ENCODE measurements around the gene E2F6. TPM values are rescaled to one million over a fixed set of nuclear protein-coding genes. Genes with fewer than 3 reads are reported as not detected.

The E2F6 gene
- total and polyA plus RNA-seq, 2 donors (not counting 3 experiments of a cell fraction or from before 2014, with no cell fraction given) = 7.9 to 15.7 TPM

GRCh38 chr2:11500702-11501303 is 34.8 kb upstream of the E2F6 start:
- Histone ChIP-seq H2AFZ (ENCODE audit: low read depth, low read length) (no peak overlapping the region), H3K4me3 (replicated peaks in 1 of 3; ENCODE audit: insufficient read depth in 1 of 3, low read depth in 1 of 3, low read length in 3 of 3) (no peak overlapping the region), H3K9me1 (replicated peaks; ENCODE audit: control insufficient read depth, extremely low read depth, insufficient read depth, low read length) (no peaks in the 10 kb centered on the region), H3K9ac (replicated peaks; ENCODE audit: extremely low read depth, insufficient read depth, low read length) (no peak overlapping the region), H3K27me3 (ENCODE audit: control insufficient read depth in 2 of 2, insufficient read depth in 2 of 2, low read length in 2 of 2) (peaks cover 0 to 3% of the 10 kb centered on the region in 2 experiments), H3K4me1 (ENCODE audit: control insufficient read depth, extremely low read depth, insufficient read depth, low read length) (no peaks in the 10 kb centered on the region), H3K4me2 (ENCODE audit: insufficient read depth, low read length) (no peak overlapping the region), H3K9me3 (replicated peaks; ENCODE audit: control insufficient read depth, insufficient read depth, low read length) (no peaks in the 10 kb centered on the region), H4K20me1 (replicated peaks; ENCODE audit: control insufficient read depth, extremely low read depth, insufficient read depth, low read length) (no peaks in the 10 kb centered on the region), H3K36me3 (ENCODE audit: control insufficient read depth in 2 of 2, extremely low read depth in 1 of 2, insufficient read depth in 2 of 2, low read length in 2 of 2) (no peaks in the 10 kb centered on the region), H3K27ac (ENCODE audit: insufficient read depth, low read depth, low read length) (no peak overlapping the region), H3K79me2 (ENCODE audit: control insufficient read depth, insufficient read depth, low read length) (no peaks in the 10 kb centered on the region)
- DNase-seq (ENCODE audit: low read depth, low spot score) (no peak), FAIRE-seq (no peak)
- TF ChIP-seq POLR2AphosphoS5 (IDR thresholded peaks at IDR 0.05; ENCODE audit: insufficient read depth, low read depth, low read length) (no peak), EZH2 (IDR thresholded peaks at IDR 0.05; ENCODE audit: borderline replicate concordance, low read depth, low read length, severe bottlenecking) (no peak), GATA2 (IDR thresholded peaks at IDR 0.05; ENCODE audit: insufficient read depth, insufficient read length, low read depth, low read length) (no peak), POLR2A (IDR thresholded peaks at IDR 0.05; ENCODE audit: low read depth, low read length) (no peak), MYC (IDR thresholded peaks at IDR 0.05; ENCODE audit: low read depth, low read length) (no peak), MAX (IDR thresholded peaks at IDR 0.05; ENCODE audit: insufficient read depth, insufficient read length) (no peak)
- BruUV-seq (replicated peaks) = no TSS peak
- intact Hi-C loops (cut with micrococcal nuclease) (no loop called here), dilution Hi-C loops (cut with MboI; ENCODE audit: extremely low pct_ligation_motif_present, low sequenced_read_pairs) (no loop called here)
- ChIA-PET CTCF (interaction anchor here (0.9 to 1.2 kb wide), 3 partner anchors 10 to 83 kb away, joined by 3 to 6 read pairs (median 3); no protein-coding TSS in a partner anchor), POLR2A (no interaction called here)

GRCh38 chr2:11499081-11499743 is 33.3 kb upstream of the E2F6 start:
- no peaks in the 10 kb centered on the region for H3K4me1 ChIP-seq (ENCODE audit: control insufficient read depth, extremely low read depth, insufficient read depth, low read length)
- intact Hi-C loops (cut with micrococcal nuclease) = no loop called here
- no peak overlapping the region for H3K4me3 ChIP-seq (replicated peaks in 1 of 3; ENCODE audit: insufficient read depth in 1 of 3, low read depth in 1 of 3, low read length in 3 of 3)
- H3K9me3 ChIP-seq (replicated peaks; ENCODE audit: control insufficient read depth, insufficient read depth, low read length) = no peaks in the 10 kb centered on the region
- CTCF ChIA-PET = interaction anchor here (1.0 to 1.7 kb wide), 3 partner anchors 13 to 194 kb away, joined by 3 to 5 read pairs (median 4); no protein-coding TSS in a partner anchor
- DNase-seq (ENCODE audit: low read depth, low spot score) = no peak
- no peak overlapping the region for H3K27ac ChIP-seq (ENCODE audit: insufficient read depth, low read depth, low read length)
- H2AFZ ChIP-seq (ENCODE audit: low read depth, low read length) = no peak overlapping the region
- H3K9me1 ChIP-seq (replicated peaks; ENCODE audit: control insufficient read depth, extremely low read depth, insufficient read depth, low read length) = no peaks in the 10 kb centered on the region
- no TSS peak for BruUV-seq (replicated peaks)
- no peak overlapping the region for H3K9ac ChIP-seq (replicated peaks; ENCODE audit: extremely low read depth, insufficient read depth, low read length)
- dilution Hi-C loops (cut with MboI; ENCODE audit: extremely low pct_ligation_motif_present, low sequenced_read_pairs) = no loop called here
- POLR2A ChIA-PET = no interaction called here
- H3K36me3 ChIP-seq (ENCODE audit: control insufficient read depth in 2 of 2, extremely low read depth in 1 of 2, insufficient read depth in 2 of 2, low read length in 2 of 2) = no peaks in the 10 kb centered on the region
- TF ChIP-seq MAX (IDR thresholded peaks at IDR 0.05; ENCODE audit: insufficient read depth, insufficient read length) = no peak
- no peak for TF ChIP-seq POLR2AphosphoS5 (IDR thresholded peaks at IDR 0.05; ENCODE audit: insufficient read depth, low read depth, low read length)
- TF ChIP-seq MYC (IDR thresholded peaks at IDR 0.05; ENCODE audit: low read depth, low read length) = no peak
- TF ChIP-seq POLR2A (IDR thresholded peaks at IDR 0.05; ENCODE audit: low read depth, low read length) = no peak
- no peak for TF ChIP-seq GATA2 (IDR thresholded peaks at IDR 0.05; ENCODE audit: insufficient read depth, insufficient read length, low read depth, low read length)
- TF ChIP-seq CTCF (IDR thresholded peaks at IDR 0.05; ENCODE audit: extremely low read depth in 1 of 2, insufficient read depth in 1 of 2, low read depth in 1 of 2, low read length in 2 of 2) = no peak
- TF ChIP-seq EZH2 (IDR thresholded peaks at IDR 0.05; ENCODE audit: borderline replicate concordance, low read depth, low read length, severe bottlenecking) = no peak
- no peak for TF ChIP-seq FOS (IDR thresholded peaks at IDR 0.05; ENCODE audit: borderline replicate concordance, insufficient read depth, low read length)
- no peaks in the 10 kb centered on the region for H4K20me1 ChIP-seq (replicated peaks; ENCODE audit: control insufficient read depth, extremely low read depth, insufficient read depth, low read length)
- H3K79me2 ChIP-seq (ENCODE audit: control insufficient read depth, insufficient read depth, low read length) = no peaks in the 10 kb centered on the region
- no peak overlapping the region for H3K4me2 ChIP-seq (ENCODE audit: insufficient read depth, low read length)
- peaks cover 0 to 3% of the 10 kb centered on the region in 2 experiments for H3K27me3 ChIP-seq (ENCODE audit: control insufficient read depth in 2 of 2, insufficient read depth in 2 of 2, low read length in 2 of 2)
- no peak for FAIRE-seq
